ENCODE data around the gene SLC13A4.

The SLC13A4 gene

GRCh38 chr7:135666156-135666555 lies 61.8 kb downstream of the SLC13A4 start:
- Histone ChIP-seq H3K27me3 (ENCODE audit: control insufficient read depth in 2 of 2, insufficient read depth in 2 of 2, low read length in 2 of 2) (no peaks in the 10 kb centered on the region), H3K9me3 (ENCODE audit: control insufficient read depth in 2 of 2, low read length in 2 of 2) (no peaks in the 10 kb centered on the region), H3K4me3 (ENCODE audit: low read length in 2 of 2) (no peak overlapping the region), H3K9ac (ENCODE audit: low read depth in 1 of 2, low read length in 2 of 2) (no peak overlapping the region), H3K4me1 (ENCODE audit: control insufficient read depth in 2 of 2, insufficient read depth in 2 of 2, low read length in 2 of 2) (peaks cover 8 to 9% of the 10 kb centered on the region in 2 donors), H3K27ac (ENCODE audit: low read depth in 2 of 2, low read length in 2 of 2) (no peak overlapping the region), H3K36me3 (ENCODE audit: control insufficient read depth in 2 of 2, insufficient read depth in 2 of 2, low read length in 2 of 2) (no peaks in the 10 kb centered on the region)

DNA sequence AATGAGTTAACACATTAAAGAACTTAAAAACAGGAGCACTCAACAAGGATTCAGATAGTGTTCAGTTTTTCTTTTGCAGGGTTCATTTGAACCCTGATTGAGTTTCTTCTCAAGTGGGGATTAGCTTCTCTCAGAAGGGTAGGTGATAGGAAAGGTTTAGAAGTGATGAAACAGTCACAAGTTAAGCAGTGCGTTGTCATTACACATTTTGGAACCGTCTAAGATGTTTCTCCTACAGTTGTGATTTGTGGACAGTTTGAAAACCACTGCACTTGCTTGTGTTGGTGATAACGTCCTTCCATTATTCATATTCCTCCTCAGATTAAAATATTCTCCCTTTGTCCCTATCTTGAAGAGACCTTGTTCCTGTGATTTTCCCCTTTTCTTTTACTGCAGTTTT lies 62.9 kb downstream of the SLC13A4 start:
- Histone ChIP-seq H3K9ac (ENCODE audit: low read depth in 1 of 2, low read length in 2 of 2) (no peak overlapping the region), H3K4me1 (ENCODE audit: control insufficient read depth in 2 of 2, insufficient read depth in 2 of 2, low read length in 2 of 2) (peaks cover 8 to 9% of the 10 kb centered on the region in 2 donors), H3K36me3 (ENCODE audit: control insufficient read depth in 2 of 2, insufficient read depth in 2 of 2, low read length in 2 of 2) (no peaks in the 10 kb centered on the region), H3K27ac (ENCODE audit: low read depth in 2 of 2, low read length in 2 of 2) (no peak overlapping the region), H3K4me3 (ENCODE audit: low read length in 2 of 2) (no peak overlapping the region), H3K9me3 (ENCODE audit: control insufficient read depth in 2 of 2, low read length in 2 of 2) (no peaks in the 10 kb centered on the region), H3K27me3 (ENCODE audit: control insufficient read depth in 2 of 2, insufficient read depth in 2 of 2, low read length in 2 of 2) (no peaks in the 10 kb centered on the region)

- no peaks in the 10 kb centered on the region for H3K27me3 ChIP-seq (ENCODE audit: control insufficient read depth in 2 of 2, insufficient read depth in 2 of 2, low read length in 2 of 2)
- no peak overlapping the region for H3K9ac ChIP-seq (ENCODE audit: low read depth in 1 of 2, low read length in 2 of 2)
- no peaks in the 10 kb centered on the region for H3K36me3 ChIP-seq (ENCODE audit: control insufficient read depth in 2 of 2, insufficient read depth in 2 of 2, low read length in 2 of 2)
- no peaks in the 10 kb centered on the region for H3K9me3 ChIP-seq (ENCODE audit: control insufficient read depth in 2 of 2, low read length in 2 of 2)
- no peak overlapping the region for H3K27ac ChIP-seq (ENCODE audit: low read depth in 2 of 2, low read length in 2 of 2)
- no peak overlapping the region for H3K4me3 ChIP-seq (ENCODE audit: low read length in 2 of 2)
- peaks cover 8 to 9% of the 10 kb centered on the region in 2 donors for H3K4me1 ChIP-seq (ENCODE audit: control insufficient read depth in 2 of 2, insufficient read depth in 2 of 2, low read length in 2 of 2)
These were observed 63.9 kb downstream of the SLC13A4 start for GRCh38 chr7:135664046-135664589.

DNA sequence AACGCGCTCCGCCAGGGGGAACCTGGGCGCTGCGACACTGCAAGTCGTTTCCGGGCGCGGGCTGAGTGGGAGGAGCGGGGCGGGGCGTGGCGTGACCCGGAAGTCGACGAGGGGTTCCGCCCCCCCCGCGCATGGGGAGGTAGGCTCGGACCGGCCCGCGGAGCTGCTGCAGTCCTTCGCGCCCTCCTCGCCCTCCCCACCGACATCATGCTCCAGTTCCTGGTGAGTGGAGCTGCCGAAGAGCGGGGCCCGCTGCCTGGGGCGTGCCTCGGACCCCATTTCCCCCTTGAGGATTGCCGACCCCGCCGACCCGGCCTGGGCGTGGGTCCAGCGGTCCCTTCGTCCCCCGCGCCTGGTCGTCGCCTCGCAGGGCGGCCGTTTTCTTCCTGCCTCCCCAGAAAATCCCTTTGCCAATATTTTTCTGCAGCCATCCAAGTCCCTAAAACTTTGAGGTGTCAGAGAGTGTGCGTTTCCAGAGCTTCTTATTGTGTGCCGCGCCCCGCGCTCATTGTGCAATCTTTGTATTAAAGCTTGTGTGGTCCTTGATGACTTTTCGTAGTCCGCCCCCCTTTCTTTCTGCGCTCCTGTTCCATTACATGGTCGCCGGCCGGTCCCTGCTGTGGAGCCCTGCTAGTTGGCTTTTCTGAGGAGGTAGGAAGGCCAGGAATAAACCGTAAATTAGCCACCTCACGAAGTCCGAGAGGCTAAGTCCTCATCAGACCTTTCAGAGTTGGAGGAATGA lies 65.4 kb downstream of the SLC13A4 start, which contains the start of gene STMP1:
Gene STMP1 (plus strand): TSS at position 142 of the 742 bp plus-strand sequence.
- Histone ChIP-seq H3K27ac (ENCODE audit: low read depth in 2 of 2, low read length in 2 of 2) (peak within 1 kb of the TSS; percentile 89 to 91), H3K9me3 (ENCODE audit: control insufficient read depth in 2 of 2, low read length in 2 of 2) (no peaks in the 10 kb centered on the region), H3K4me3 (ENCODE audit: low read length in 2 of 2) (peak within 1 kb of the TSS; percentile 92 to 96), H3K36me3 (ENCODE audit: control insufficient read depth in 2 of 2, insufficient read depth in 2 of 2, low read length in 2 of 2) (no peaks in the 10 kb centered on the region), H3K9ac (ENCODE audit: low read depth in 1 of 2, low read length in 2 of 2) (peak within 1 kb of the TSS; percentile 80 to 95), H3K27me3 (ENCODE audit: control insufficient read depth in 2 of 2, insufficient read depth in 2 of 2, low read length in 2 of 2) (no peaks in the 10 kb centered on the region), H3K4me1 (ENCODE audit: control insufficient read depth in 2 of 2, insufficient read depth in 2 of 2, low read length in 2 of 2) (peaks cover 8 to 9% of the 10 kb centered on the region in 2 donors)

DNA sequence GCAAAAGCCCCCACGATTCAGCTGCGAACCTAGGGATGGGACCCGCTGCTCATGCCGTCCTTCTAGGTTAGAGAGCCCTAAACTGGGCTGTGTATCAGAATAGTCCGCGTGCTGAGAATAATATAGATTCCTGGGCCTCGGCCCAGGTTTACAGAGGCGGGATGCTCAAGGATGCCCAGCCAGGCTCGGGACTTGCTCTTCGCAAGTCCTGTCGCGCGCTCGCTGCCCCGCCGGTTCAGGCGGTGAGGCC lies 65.9 kb downstream of the SLC13A4 start:
- H3K9me3 ChIP-seq (ENCODE audit: control insufficient read depth in 2 of 2, low read length in 2 of 2), result no peaks in the 10 kb centered on the region
- peak overlapping the region; percentile 92 to 96 for H3K4me3 ChIP-seq (ENCODE audit: low read length in 2 of 2)
- peak overlapping the region; percentile 80 to 95 for H3K9ac ChIP-seq (ENCODE audit: low read depth in 1 of 2, low read length in 2 of 2)
- peak overlapping the region; percentile 89 to 91 for H3K27ac ChIP-seq (ENCODE audit: low read depth in 2 of 2, low read length in 2 of 2)
- H3K27me3 ChIP-seq (ENCODE audit: control insufficient read depth in 2 of 2, insufficient read depth in 2 of 2, low read length in 2 of 2), result no peaks in the 10 kb centered on the region
- H3K4me1 ChIP-seq (ENCODE audit: control insufficient read depth in 2 of 2, insufficient read depth in 2 of 2, low read length in 2 of 2), result peaks cover 8 to 9% of the 10 kb centered on the region in 2 donors
- H3K36me3 ChIP-seq (ENCODE audit: control insufficient read depth in 2 of 2, insufficient read depth in 2 of 2, low read length in 2 of 2), result no peaks in the 10 kb centered on the region

- peak overlapping the region; percentile 92 to 96 for H3K4me3 ChIP-seq (ENCODE audit: low read length in 2 of 2)
These were observed 66.5 kb downstream of the SLC13A4 start for GRCh38 chr7:135661311-135662122.

DNA sequence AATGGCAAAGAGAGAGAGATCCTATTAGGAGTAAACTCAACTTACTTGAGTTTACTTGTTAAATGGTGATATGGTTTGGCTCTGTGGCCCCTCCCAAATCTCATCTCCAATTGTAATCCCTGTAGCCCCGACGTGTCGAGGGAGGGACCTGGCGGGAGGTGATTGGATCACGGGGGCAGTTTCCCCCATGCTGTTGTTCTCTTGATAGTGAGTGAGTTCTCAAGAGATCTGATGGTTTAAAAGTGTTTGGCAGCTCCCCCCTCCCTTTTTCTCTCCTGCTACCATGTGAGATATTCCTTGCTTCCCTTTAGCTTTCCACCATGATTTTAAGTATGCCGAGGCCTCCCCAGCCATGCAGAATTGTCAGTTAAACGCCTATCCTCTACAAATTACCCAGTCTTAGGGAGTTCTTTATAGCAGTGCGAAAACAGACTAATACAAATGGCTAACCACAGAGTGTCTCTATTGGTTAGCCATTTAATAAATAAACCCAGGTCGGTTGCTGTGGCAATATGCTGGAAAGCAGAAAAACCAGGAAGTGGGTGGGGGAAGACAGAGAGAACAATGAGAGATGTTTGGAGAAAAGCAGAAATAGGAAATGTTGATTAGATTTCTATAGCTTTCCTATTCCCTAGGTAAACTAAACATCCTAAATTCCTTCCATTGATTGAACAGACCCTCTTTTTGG lies 68.7 kb downstream of the SLC13A4 start:
- no peaks in the 10 kb centered on the region for H3K27me3 ChIP-seq (ENCODE audit: control insufficient read depth in 2 of 2, insufficient read depth in 2 of 2, low read length in 2 of 2)
- no peaks in the 10 kb centered on the region for H3K36me3 ChIP-seq (ENCODE audit: control insufficient read depth in 2 of 2, insufficient read depth in 2 of 2, low read length in 2 of 2)
- H3K4me3 ChIP-seq (ENCODE audit: low read length in 2 of 2), result no peak overlapping the region
- no peaks in the 10 kb centered on the region for H3K9me3 ChIP-seq (ENCODE audit: control insufficient read depth in 2 of 2, low read length in 2 of 2)
- H3K4me1 ChIP-seq (ENCODE audit: control insufficient read depth in 2 of 2, insufficient read depth in 2 of 2, low read length in 2 of 2), result peaks cover 8 to 9% of the 10 kb centered on the region in 2 donors
- H3K27ac ChIP-seq (ENCODE audit: low read depth in 2 of 2, low read length in 2 of 2), result no peak overlapping the region
- H3K9ac ChIP-seq (ENCODE audit: low read depth in 1 of 2, low read length in 2 of 2), result no peak overlapping the region

More at GRCh38 chr7:135661311-135662122, 66.5 kb downstream of the SLC13A4 start:
- Histone ChIP-seq H3K9me3 (ENCODE audit: control insufficient read depth in 2 of 2, low read length in 2 of 2) (no peaks in the 10 kb centered on the region), H3K27ac (ENCODE audit: low read depth in 2 of 2, low read length in 2 of 2) (peak overlapping the region; percentile 89 to 91), H3K36me3 (ENCODE audit: control insufficient read depth in 2 of 2, insufficient read depth in 2 of 2, low read length in 2 of 2) (no peaks in the 10 kb centered on the region), H3K4me1 (ENCODE audit: control insufficient read depth in 2 of 2, insufficient read depth in 2 of 2, low read length in 2 of 2) (peaks cover 8 to 9% of the 10 kb centered on the region in 2 donors), H3K9ac (ENCODE audit: low read depth in 1 of 2, low read length in 2 of 2) (peak overlapping the region; percentile 80 to 95), H3K27me3 (ENCODE audit: control insufficient read depth in 2 of 2, insufficient read depth in 2 of 2, low read length in 2 of 2) (no peaks in the 10 kb centered on the region)

DNA sequence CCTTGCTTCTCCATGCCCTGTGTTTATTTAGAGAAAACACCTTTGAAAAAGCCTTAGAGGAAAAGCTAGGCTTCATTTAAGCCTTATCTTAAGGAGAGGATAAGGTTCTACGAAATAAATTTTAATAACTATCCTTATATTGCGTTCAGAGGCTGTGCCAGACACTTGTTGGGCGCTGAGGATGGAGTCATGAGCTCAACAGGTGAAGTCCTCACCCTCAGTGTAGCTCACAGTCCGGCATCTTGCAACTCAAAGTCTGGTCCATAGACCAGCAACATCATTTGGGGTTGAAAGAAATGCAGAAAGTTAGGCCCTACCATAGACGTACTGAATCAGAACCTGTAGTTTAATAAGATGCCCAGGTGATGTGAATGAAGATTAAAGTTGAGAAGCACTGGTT lies 69.4 kb downstream of the SLC13A4 start:
- H3K27ac ChIP-seq (ENCODE audit: low read depth in 2 of 2, low read length in 2 of 2), result no peak overlapping the region
- no peaks in the 10 kb centered on the region for H3K9me3 ChIP-seq (ENCODE audit: control insufficient read depth in 2 of 2, low read length in 2 of 2)
- H3K4me3 ChIP-seq (ENCODE audit: low read length in 2 of 2), result no peak overlapping the region
- H3K27me3 ChIP-seq (ENCODE audit: control insufficient read depth in 2 of 2, insufficient read depth in 2 of 2, low read length in 2 of 2), result no peaks in the 10 kb centered on the region
- peaks cover 5 to 8% of the 10 kb centered on the region in 2 donors for H3K4me1 ChIP-seq (ENCODE audit: control insufficient read depth in 2 of 2, insufficient read depth in 2 of 2, low read length in 2 of 2)
- no peaks in the 10 kb centered on the region for H3K36me3 ChIP-seq (ENCODE audit: control insufficient read depth in 2 of 2, insufficient read depth in 2 of 2, low read length in 2 of 2)
- no peak overlapping the region for H3K9ac ChIP-seq (ENCODE audit: low read depth in 1 of 2, low read length in 2 of 2)

GRCh38 chr7:135653340-135654080 lies 74.5 kb downstream of the SLC13A4 start:
- no peak overlapping the region for H3K4me3 ChIP-seq (ENCODE audit: low read length in 2 of 2)

More at GRCh38 chr7:135653340-135654080, 74.5 kb downstream of the SLC13A4 start:
- no peak overlapping the region for H3K9ac ChIP-seq (ENCODE audit: low read depth in 1 of 2, low read length in 2 of 2)
- H3K4me1 ChIP-seq (ENCODE audit: control insufficient read depth in 2 of 2, insufficient read depth in 2 of 2, low read length in 2 of 2), result no peaks in the 10 kb centered on the region
- no peaks in the 10 kb centered on the region for H3K9me3 ChIP-seq (ENCODE audit: control insufficient read depth in 2 of 2, low read length in 2 of 2)
- H3K36me3 ChIP-seq (ENCODE audit: control insufficient read depth in 2 of 2, insufficient read depth in 2 of 2, low read length in 2 of 2), result peaks cover 4 to 5% of the 10 kb centered on the region in 2 donors
- no peaks in the 10 kb centered on the region for H3K27me3 ChIP-seq (ENCODE audit: control insufficient read depth in 2 of 2, insufficient read depth in 2 of 2, low read length in 2 of 2)
- H3K27ac ChIP-seq (ENCODE audit: low read depth in 2 of 2, low read length in 2 of 2), result no peak overlapping the region

Data from mucosa of rectum (tissue), 2 donors.